HG02623 (cell line): ENCODE measurements around the gene SUPT20HL1.
"Not testable (repeated sequence)": the region's sequence is repeated elsewhere in the genome, so short reads cannot be mapped to it uniquely, and the experiment has no call there.

Source experiments
- ATAC-seq: cut with Tn5 transposase; IDR thresholded peaks from one replicate; pipeline ENCODE4 v1.9.1; 2021; ENCODE audit warnings: moderate library complexity; ENCODE audit not compliant: unreplicated experiment

SUPT20HL1 gene

DNA sequence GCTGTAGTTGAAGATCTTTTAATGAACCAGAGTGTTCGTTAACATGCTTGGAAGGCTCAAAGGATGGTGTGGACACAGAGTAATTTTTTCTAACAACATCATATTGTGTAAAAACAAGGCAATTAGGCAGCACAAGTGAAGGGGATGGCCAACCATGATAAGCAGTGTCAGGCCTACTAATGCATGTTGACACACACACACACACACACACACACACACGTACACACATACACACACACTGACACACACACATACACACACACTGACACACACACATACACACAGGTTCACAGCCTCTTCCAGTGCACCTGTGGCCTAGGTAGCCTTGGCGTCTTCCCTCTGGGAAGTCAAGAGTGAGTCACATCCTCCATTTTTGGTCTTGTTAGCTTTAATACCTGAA lies at the start of gene SUPT20HL1:
Gene SUPT20HL1 (plus strand): TSS at position 368 of the 400 bp plus-strand sequence. CDS start 2,122 bp downstream, outside the sequence.
- ATAC-seq: no peak

DNA sequence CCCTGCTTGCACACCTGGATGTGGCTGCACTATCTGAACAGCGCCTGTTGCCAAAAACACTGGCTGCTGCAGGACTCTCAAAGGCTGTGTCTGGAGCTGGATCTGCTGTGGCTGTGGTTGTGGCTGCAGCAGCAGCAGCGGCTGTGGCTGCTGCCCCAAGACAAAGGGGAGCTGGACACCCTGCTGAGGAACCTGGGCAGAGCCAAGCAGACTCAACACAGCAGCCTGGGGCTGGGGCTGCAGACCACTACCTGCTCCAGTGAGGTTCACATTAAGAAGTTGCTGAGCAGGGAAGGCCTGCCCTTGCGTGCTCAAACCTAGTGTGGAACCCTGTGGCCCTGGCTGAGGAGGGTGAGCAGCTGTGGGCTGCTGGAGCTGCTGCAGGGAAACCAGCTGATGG lies 49.5 kb upstream of the SUPT20HL1 start:
- not testable (repeated sequence) for ATAC-seq

DNA sequence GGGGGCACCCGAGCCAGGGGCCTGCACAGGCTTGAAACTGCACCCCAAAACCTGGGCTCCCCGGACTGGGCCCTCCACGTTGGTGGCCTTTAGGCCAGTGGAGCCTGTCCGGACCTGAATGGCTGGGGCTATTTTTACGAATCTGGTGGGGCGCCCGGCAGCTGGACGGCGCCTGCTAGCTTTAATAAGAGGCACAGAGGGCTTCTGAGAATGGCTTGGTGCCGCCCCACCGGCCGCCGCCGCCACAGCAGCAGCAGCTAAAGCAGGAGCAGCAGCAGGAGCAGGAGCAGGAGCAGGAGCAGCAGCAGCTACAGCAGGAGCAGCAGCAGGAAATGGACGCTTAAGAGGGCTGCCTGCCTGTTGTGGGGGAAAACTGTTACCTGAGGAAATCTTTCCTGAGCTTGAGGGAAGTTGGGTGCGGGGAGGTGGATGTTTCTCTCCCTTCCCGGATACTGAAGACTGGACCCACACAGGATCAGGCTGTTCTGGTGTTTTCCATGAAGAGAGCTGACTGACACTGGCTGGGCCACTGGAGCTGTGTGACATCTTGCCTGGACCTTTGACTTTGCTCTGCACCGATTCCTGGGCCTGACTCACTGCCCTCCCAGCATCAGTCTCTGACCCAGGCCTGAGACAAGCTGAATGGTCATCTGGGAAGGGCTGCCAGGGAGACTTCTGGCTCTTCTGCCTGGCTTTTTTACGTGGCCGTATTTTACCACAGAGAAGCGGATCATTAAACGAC lies 48.8 kb upstream of the SUPT20HL1 start:
- ATAC-seq: not testable (repeated sequence)

DNA sequence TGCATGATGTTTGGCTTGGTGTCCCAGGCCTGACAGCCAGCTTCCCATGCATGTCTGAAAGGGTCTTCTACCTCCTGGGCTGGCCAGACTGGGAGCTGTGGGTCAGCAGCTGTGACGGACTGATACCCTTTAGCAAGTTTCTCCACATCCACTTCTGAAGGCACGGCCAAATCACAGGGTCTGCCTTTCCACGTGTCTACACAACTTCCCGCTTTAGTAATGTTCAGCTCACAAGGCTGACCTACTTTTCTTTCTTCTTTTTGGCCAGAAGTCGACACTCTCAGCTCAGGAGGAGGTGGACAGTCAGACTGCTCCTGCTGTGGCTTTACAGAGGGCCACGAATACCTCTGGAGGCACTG lies 48.2 kb upstream of the SUPT20HL1 start:
- not testable (repeated sequence) for ATAC-seq

DNA sequence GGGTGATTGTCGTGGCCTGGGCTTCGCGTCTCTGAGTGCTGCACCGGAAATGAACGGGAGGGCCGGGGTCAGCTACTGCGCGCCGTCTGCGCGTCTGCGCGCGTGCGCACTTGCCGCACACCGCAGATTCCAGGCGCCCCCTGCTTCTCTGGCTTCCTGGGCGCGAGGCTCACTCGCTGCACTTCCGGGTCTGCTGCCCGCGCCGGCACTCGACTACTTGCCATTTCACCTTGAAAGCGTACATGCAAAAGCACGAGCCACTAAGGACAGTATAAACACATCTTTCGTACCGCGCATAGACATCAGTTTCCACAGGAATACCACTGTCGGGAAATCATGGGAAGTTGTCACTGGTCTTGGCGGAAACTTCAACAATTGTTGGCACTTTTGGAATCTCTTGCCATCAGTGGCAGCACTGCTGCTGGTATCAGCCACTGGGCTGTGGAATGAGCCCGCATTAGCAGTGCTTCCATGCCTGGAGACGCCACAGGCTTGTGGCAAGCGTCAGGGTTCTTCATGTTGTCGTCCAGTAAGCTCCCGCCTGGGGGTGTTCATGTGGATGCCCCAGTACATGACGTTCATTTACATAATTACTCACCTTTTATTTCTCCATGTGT lies 46.3 kb upstream of the SUPT20HL1 start, which contains the start of gene SUPT20HL2:
Gene SUPT20HL2 (minus strand): TSS at position 51 of the 617 bp plus-strand sequence. CDS start 754 bp downstream, outside the sequence.
- no peak for ATAC-seq

DNA sequence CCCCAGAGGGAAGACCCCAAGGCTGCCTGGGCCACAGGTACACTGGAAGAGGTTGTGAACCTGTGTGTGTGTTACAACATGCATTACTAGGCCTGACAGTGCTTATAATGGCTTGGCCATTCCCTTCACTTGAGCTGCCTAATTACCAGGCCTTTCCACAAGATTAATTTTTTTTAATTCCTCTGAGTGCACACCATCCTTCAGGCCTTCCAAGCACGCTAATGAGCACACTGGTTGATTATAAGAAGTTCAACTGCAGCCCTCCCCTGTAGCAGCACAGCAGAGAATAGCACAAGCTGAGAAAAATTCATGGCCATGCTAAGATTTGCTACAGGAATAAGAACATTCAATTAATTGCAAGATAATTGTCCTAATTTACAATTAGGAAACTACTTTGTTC lies 44.3 kb upstream of the SUPT20HL1 start:
- no peak for ATAC-seq

DNA sequence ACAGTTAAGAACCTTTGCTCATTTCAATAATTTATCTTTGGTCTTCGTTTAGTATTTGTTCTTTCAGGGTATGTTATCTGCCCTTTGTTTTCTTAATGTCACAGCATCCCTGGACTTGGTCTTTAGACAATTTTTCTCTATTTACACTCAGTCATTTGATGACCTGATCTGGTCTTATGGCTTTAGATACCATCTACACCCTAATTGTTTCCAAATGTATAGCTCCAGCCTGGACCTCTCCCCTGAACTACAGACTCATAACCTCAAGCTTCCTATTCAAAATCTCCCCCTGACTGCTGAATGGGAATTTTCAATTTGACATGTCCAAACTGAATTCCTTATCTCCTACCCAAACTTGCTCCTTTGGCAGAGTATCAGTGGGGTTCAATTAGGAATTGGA lies 42.9 kb upstream of the SUPT20HL1 start:
- no peak for ATAC-seq

DNA sequence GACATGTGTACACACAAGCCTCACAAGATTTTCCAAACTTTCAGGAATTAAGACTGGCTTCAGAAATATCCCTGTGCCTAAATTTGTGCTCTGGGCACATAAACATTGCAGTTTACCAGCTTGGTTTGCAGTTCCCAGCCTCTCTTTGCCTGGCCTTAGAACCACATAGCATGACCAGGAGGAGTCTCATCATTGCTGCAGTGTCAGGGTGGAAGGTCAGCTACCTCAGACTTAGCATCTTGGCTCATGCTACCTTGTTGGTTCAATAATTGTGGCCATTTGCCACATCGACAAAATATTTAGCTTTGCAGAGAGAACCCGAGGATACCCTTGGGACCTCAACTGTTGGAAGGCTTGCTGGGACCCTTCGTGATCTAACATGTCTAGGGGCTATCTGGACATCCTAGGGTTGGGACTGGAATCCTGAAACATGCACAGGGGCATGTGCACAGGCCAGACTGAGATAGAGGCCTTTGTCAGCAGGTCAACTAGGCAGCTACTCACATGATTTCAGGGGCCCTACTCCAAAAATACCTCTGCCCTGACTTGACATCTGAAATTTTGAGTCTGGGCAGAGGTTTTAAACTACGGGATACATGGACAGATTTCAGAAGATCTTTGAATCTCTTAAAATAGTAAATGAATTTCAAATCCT lies 38.6 kb upstream of the SUPT20HL1 start:
- ATAC-seq: no peak

DNA sequence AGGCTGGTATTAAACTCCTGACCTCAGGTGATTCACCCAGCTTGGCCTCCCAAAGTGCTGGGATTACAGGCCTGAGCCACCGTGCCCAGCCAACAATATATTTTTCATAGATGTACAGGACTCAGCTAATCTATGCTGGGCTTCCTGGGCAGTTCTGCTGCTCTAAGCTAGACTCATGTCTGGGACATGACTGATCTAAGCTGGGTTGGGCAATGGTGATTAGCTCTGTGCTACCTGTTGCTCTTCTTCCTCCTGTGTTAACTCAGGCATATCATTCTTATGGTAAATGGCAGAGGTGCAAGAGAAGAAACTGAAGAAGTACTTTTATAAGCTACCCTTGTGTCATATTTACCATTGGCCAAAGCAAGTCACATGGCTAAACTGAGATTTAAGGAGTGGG lies 35.2 kb upstream of the SUPT20HL1 start:
- no peak for ATAC-seq

DNA sequence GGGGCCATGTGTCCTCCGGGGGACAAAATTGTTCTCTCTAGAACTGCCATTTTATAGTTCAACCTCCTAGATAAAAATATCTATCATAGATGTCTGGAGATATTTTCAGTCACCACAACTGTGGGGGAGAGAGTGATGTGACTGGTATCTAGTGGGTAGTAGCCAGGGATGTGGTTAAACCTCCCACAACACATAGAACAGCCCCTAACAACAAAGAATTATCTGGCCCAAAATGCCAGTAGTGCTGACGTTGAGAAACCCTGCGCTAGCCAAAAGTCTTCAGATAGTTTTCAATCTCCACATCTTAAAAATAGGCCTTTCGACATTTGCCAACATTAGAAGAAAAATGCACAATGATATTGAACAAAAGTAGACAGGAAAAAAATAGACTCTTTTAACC lies 27.6 kb upstream of the SUPT20HL1 start:
- no peak for ATAC-seq

DNA sequence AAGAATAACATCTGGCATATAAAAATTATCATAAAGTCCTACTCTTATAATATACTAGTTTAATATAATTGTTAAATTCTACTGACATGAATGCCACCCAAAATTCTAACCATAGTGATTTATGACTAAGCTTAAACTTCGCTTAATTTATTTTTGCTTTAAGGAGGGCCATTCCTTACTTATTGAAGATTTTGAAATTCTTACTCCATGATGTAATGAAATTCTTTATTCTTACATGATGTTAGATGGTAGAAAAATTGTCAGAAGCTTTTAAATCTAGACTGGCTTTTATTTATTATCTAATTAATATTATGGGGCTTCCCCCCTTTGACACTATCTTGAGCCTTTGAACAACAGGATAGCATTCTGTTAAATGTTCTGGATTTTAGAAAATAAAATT lies 27.1 kb upstream of the SUPT20HL1 start:
- no peak for ATAC-seq

DNA sequence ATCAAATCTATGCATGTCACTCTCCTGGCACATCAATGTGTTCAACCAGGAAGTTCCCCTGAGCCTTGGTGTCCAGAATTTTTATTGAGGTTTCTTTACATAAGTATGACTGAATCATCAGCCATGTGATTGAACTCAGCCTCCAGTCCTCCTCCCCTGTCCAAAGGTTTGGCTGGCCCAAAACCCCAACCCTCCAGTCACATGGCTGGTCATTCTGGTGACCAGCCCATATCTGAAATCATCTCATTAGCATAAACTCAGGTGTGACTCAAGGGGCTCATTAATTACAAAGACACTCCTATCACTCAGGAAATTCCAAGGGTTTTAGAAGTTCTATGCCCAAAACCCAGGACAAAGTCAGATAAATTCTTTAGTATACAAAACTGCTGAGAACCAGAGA lies 26.0 kb upstream of the SUPT20HL1 start:
- no peak for ATAC-seq

DNA sequence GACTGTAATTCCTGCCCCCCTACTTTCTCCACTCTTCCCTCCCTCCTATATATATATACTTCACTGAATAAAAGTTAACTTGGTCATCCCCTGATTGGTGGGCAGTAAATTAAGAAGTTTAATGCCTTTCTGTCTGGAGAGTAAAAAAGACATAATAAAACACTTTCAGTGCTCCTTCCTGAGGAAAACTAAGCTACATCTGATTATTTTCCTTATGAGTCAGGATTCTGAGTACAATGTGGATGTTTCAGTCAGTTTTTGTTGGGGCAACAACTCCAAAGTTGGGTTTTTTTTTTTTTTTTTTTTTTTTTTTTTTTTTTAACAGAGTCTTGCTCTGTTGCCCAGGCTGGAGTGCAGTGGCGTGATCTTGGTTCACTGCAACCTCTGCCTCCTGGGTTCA lies 24.6 kb upstream of the SUPT20HL1 start:
- ATAC-seq: no peak

DNA sequence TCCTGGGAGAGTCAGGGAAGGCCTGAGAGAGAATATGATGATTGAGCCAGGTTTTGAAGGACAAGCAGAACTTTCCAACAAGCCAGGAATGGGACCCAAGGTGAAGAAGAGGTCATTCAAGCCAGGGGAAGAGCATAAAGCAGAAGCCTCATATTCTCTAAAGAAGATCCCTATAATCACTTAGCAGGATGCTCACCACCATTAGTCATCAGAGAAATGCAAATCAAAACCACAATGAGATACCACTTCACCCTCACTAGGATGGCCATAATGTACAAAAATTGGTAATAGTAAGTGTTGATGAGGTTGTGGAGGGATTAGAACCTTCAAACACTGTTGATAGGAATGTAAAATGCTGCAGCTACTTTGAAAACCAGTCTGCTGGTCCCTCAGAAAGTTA lies 20.5 kb upstream of the SUPT20HL1 start:
- ATAC-seq: no peak

DNA sequence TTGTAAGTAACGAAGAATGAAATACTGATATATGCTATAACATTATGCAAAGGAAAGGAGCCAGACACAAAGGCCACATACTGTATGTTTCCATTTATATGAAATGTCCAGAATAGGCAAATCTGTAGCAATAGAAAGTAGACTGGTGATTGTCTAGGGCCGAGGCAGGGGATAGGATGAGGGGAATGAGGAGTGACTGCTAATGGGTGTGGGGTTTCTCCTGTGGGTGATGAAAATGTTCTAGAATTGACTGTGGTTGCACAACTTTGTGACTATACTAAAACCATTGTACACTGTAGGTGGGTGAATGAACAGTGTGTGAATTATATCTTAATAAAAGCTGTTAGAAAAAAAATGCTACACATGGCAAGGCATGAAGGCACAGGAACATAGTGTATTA lies 19.9 kb upstream of the SUPT20HL1 start:
- no peak for ATAC-seq

DNA sequence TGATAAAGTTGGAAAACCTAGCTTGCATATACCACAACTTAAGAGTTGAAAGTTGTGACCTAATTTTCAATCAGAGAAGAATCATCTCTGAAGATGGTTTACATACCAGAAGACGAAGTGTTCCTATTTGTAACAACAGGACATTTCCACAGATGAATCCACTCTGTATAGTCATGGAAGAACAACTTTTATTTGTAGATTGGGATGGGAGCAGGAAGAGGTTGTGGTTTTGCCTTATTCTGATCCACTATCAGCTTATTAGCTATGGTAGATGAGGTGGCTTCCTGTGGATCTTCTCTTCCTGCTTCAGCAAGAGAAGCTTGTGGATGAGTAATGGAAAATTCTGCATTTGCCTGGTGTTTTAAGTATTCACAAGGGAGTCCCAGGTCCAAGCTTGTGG lies 18.6 kb upstream of the SUPT20HL1 start:
- no peak for ATAC-seq

DNA sequence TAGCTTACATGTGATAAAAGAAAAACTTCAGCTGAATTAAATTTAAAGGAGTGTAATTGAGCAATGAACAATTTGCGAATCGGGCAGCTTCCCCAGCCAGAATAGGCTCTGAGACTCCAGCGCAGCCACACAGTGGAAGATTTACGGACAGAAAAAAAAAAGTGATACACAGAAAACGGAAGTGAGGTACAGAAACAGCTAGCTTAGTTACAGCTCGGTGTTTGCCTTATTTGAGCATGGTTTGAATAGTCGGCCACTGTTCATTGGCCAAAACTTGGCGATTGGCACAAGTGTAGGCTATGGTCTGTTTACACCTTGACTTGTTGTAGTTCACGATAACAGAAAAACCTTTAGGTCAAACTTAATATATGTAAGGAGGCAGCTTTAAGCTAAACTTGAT lies 16.7 kb upstream of the SUPT20HL1 start:
- ATAC-seq: peak; percentile 64

DNA sequence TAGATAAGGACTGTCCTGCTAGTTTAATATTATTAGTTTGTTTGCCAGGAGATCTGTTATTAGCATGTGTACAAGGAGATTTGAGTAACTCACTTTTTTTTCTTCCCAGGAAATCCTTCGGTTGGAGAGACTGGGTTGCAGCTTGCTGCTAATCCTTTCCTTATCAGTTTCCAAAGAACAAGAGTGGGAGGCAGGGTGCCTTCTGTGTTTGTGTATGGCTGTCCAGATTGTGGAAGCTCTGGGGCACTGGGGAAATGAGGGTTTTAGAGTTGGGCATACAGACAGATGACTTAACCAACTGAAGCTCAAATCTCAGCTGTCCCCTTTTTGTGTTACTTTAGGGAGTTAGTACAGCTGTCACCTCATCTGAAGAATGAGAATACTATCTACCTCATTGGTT lies 12.6 kb upstream of the SUPT20HL1 start:
- no peak for ATAC-seq

DNA sequence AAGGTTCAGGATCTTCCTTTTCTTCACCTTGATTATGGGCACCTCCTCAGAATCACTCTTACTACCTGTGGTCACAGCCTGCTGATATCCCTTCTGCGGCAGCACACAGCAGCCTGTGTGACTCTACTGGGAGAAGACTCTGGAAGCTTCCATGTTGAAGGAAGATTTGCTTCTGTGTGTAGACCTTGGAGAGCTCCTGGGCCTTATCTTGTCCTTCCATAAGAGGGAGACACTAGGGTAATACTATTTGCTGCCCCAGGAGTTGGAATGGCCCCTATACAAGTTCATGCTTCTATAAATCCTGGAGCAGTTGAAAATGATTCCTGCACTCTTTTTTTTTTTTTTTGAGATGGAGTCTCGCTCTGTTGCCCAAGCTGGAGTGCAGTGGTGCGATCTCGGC lies 10.2 kb upstream of the SUPT20HL1 start:
- no peak for ATAC-seq

DNA sequence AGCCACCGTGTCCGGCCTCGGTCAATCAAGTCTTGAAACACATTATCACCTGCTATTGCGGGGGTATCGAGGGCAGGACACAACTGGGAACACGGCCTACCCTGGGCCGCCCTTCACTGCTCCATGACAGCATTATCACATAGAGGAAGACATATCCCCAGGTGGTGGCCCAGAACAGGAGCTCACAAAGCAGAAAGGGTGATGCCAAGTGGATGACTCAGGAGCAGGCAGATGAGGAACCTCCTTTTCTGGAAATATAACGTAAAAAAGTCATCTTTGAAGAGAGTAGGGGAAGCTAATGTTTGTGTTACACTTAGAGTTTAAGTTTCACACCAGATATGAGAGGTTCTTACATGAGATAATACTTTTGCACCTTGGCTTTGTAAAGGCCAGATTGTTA lies 5.3 kb upstream of the SUPT20HL1 start:
- no peak for ATAC-seq

DNA sequence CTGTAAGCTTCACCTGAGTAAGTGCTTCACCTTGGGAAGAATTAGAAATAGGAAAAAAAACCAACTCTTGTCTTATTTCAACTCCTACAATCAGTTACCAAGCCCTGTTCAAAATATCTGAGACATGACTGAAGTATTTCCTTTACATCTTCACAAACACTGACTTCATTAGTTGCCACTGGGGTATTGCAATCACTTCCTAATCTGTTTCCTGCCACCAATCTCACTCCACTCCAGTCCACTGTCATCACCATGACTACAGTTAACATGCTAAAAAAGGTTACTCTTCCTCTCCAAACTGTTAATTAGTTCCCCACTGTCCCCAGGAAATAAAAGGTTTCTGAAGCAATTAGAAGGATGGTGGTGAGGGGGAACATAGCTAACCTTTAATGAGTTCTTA lies 3.3 kb upstream of the SUPT20HL1 start:
- ATAC-seq: no peak

DNA sequence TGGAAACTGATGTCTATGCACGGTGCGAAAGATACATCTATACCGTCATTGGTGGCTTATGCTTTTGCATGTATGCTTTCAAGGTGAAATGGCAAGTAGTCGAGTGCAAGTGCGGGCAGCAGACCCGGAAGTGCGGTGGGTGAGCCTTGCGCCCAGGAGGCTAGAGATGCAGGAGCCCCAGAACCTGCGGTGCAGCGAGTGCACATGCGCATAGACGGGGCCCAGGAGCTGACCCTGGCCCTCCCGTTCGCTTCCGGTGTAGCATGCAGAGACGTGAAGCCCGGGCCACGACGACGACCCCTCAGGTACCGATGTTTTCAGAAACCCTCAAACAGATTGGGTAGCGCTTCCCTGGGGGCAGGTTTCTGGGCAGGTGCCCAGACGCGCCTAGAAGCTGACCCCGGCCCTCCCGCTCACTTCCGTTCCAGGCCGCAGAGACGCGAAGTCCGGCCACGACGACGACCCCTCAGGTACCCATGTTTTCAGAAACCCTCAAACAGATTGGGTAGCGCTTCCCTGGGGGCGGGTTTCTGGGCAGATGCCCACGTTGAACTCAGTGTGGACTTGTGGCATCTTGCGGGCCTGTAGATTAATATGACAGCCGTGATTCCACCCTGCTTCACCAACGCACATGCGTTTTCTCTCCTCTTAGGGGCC lies 1.8 kb downstream of the SUPT20HL1 start:
- ATAC-seq: not testable (repeated sequence)
